Measurements from ENCODE around the gene RNF14. TPM values are rescaled to one million over a fixed set of nuclear protein-coding genes. Genes with fewer than 3 reads are reported as not detected.

RNF14 gene
- total RNA-seq, 1 donor from 2014 or later = 79.4 TPM

DNA sequence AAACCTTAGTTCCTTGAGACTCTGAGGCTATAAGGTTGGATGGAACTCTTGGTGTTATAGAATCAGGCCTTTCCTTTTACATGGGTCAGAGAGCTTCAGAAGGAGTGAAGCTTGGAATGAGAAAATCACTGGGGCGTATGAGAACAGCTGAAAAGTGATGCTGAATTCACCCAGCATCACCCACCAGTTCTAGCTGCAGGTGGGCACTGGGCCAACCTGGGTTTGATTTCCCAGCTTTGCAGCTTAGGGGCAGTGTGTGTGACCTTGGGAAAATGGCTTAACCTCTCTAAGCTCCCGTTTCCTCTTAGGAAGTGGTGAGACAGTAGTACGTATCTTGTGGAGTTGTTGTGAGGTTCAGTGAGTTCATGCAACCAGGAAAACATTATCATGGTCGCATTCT lies 21.6 kb upstream of the RNF14 start:
- no peak for DNase-seq (ENCODE audit: low spot score)

GRCh38 chr5:141948812-141949211 lies 20.1 kb upstream of the RNF14 start:
- no peak for DNase-seq (ENCODE audit: low spot score)

GRCh38 chr5:141949511-141949910 lies 19.4 kb upstream of the RNF14 start:
- no peak for DNase-seq (ENCODE audit: low spot score)

DNA sequence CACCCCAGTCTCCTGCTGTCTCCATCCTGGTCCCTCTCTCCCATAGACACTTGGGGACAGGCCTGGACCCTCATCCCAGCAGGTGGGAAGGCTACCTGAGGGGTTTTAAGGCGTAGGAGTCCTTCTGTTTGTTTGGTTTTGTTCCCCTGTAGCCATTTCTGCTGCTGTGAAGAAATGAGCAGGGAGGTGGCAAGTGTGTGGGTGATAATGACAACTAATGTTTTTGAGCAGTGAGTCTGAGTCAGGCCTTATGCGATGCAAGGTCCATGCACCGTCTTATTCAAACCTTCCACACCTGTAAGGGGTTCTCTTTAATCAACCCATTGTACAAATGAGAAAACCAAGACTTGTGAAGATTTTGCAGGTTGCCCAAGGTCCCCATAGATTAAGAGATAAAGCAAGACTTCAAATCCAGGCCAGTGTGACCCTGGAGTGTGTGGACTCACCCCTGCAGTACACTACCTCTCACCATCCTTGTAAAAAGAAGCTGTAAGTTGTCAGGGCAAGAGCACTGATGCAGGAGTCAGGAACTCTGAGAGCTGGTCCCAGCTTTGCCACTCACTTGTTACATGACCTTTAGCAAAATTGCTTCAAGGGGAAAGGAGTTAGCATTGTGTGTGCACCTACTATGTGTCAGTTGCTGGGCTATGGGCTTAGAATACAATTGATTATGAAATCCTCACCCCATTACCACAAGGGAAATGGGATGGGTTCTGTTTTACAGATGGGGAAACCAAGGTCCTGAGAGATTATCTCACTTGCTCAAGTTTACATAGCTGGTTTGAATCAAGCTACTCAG lies 18.5 kb upstream of the RNF14 start:
- DNase-seq (ENCODE audit: low spot score) = no peak

DNA sequence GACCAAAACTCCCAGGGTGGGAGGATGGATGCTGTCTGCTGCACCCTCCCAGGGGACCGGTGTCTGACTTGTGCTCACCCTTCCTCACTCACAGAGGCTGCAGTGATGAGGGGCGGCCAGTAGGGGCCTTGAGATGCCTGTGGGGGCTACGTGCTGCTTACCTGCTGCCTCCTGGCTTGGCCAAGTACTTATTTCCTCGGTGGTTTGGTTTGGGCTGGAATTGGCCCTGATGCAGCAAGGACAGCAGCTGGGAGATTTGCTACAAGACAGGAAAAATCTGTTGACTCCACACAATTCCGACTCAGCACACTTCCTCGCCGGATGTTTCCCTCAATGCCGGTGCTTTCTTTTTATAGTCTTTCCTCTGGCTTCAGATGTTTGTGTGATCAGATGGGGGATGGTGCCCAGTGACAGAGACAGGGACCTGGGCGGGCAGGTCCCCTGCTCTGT lies 17.5 kb upstream of the RNF14 start:
- no peak for DNase-seq (ENCODE audit: low spot score)

GRCh38 chr5:141952020-141952419 lies 16.9 kb upstream of the RNF14 start:
- DNase-seq (ENCODE audit: low spot score) = no peak

DNA sequence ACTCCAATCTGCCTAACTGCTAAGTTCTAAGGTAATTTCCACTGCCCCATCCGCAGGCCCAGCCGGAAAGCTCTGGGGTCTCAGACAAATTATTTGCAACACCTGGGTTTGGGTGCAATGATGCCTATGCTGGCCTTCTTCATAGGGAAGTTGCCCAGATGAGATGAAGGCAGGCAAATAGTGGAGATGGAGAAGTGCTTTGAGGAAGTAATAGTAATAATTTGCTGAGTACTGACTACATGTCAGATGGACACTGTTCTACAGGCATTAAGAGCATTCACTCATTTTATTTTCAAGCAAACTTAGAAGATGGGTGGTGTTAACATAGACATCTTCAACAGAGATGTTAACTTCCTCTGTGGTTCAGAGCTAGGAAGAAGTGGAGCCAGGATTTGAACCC lies 14.7 kb upstream of the RNF14 start:
- no peak for DNase-seq (ENCODE audit: low spot score)

- no peak for DNase-seq (ENCODE audit: low spot score)
These were observed 11.4 kb upstream of the RNF14 start for GRCh38 chr5:141957367-141957996.

DNA sequence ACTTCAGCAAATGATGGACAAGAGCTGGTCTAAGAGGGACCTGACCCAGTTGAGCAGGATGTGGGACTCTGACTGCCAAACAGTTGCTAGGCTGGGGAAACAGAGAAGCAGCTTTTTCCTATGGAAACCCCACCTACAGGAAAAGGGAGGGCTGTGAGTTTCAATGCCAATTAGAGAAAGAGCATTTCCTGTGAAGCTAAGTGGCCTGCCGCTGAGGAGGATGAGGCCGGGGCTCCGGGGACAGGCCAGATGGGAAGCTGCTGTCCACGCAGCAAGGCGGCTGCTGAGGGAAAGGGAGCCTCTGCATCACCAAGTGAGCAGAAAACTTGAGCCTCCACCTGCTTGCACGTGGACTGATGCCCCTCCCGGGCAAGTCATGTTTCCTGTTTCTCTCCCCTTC lies 10.8 kb upstream of the RNF14 start, which contains the start of gene PCDH12:
Gene PCDH12, minus strand, starts transcription at position 90 of the 400 bp plus-strand sequence. CDS start 351 bp downstream, outside the sequence.
- DNase-seq (ENCODE audit: low spot score) = no peak

DNA sequence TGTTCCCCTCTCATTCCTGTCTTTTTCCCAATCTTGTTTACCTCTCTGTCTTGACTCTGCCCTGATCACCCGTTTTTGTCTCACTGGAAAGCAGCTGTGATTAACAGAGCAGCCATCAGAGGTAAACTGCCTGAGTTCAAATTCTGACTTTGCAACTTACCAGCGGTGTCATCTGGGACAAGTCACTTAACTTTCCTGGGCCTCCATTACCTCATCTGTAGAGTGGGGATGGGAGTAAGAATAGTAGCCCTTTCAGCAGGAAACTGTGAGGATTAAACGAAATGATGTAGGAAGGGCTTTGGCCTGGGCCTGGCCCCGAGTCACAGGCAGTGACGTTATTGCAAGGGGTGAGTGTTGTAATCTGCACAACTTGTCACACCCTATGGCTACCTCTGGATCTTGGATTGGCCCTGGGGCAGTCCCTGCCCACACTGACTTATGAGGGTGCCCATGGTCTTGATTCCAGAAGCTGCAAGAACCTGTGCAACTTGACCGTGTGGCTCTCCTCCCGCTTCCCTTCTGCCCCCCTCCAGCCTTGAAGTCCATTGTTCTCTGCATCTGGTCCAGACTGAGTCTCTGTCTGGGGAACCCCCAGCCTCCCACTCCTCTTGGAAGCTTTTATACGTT lies 10.2 kb upstream of the RNF14 start:
- DNase-seq (ENCODE audit: low spot score) = no peak

GRCh38 chr5:141960018-141960417 lies 8.9 kb upstream of the RNF14 start:
- DNase-seq (ENCODE audit: low spot score) = no peak

DNA sequence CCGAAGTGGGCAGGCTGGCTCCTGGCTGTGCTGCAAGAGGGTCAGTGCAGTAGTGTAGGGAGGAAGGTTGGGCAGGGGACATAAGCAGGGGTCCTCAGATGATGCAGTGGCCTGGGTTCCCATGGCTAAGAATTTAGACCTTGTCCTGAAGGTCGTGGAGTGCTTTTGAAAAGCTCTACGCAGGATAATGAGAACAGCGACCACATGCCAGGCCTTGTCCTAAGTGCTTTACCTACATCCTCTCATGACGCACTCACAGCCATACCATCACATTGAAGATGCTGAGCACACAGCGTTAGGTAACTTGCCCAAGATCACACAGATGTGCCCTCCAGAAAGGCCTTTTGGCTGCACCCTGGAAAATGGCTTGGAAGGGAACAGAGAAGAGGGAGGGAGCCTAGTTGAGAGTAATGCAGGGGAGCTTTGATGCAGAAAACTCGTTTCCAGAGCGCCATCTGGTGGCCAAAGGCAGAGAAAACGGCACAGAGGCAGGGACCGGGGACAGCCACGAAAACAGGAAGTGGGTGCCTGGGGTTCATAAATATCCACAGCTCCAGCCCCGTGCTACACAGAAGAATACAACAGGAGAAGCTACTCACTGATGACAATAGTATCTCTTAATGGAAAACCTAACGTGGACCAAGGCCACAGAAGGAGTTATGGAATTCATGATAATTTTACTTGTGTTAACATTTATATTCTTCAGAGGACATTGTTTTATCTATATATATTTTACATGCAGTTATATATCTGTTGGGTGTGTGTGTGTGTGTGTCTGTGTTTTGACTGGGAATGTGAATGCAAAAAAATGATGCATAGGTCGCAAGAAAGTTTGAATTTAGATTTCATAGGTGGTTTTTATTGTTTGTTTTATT lies 8.2 kb upstream of the RNF14 start:
- DNase-seq (ENCODE audit: low spot score) = no peak

DNA sequence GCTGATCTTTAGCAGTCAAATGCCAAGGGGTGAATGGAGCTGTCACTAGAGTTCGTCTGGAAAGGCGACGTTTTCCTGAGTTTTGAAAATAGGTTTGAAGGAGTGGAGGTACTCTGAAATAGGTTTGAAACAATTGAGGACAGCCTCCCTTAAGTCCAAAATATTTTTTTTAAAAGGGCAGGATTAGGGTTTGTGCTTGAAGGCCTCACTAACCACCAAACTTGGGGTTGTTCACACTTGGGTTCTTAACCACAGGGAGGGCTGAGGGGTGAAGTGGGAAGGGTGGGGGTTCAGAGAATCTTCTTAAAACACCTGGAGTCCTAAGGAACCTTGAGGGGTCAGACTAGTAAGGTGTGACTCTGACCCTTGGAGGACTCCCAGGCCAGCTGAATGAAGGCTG lies 7.4 kb upstream of the RNF14 start:
- no peak for DNase-seq (ENCODE audit: low spot score)

- DNase-seq (ENCODE audit: low spot score) = no peak
These were observed 5.2 kb upstream of the RNF14 start for GRCh38 chr5:141963701-141964100.

- no peak for DNase-seq (ENCODE audit: low spot score)
These were observed 3.8 kb upstream of the RNF14 start for GRCh38 chr5:141965071-141965470.

GRCh38 chr5:141966275-141966962 lies 2.5 kb upstream of the RNF14 start:
- DNase-seq (ENCODE audit: low spot score) = no peak

GRCh38 chr5:141966963-141967333 lies 2.0 kb upstream of the RNF14 start:
- DNase-seq (ENCODE audit: low spot score) = no peak

DNA sequence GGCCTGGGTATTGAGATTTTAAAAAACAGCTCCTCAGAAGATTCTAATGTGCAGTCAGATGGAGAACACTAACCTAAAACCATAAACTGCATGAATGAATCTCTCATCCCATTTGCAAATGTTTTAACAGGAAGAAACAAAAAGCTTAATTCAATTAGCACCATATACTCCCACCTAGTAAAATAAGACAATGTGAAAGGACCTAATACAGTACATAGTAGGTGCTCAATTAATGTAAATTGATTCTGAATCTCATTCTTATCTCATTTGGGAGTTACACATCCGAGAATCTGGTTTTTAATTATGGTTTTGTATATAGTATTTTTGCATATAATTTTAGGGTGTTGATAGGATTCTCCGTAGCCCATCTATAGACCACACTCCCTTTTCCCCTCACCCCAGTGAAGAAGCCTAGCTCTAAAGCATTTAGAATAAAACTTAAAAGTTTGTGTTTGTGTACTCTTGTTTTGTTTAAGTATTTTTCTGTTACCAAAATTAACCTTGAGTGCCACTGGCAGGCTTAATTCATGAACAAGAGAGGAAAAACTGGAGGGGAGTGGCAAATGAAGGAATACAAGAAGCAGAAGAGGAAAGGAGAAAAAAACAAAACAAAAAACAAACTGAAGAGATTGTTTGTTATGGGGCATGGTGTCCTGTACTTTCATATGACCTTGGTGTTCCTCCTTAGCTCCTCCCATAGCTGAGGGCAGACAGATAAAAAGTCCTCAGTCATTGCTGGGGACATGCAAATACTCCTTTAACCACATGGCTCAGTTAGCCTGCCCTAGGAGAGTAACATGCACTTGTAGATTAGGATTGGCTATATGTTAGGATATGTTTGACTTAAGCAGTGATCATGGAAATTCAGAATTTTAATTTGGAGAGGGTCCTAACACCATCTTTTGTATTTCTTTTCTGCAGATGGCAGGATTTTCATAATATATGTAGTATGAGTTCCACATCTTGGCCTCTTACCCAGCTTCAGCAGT lies 1.2 kb downstream of the RNF14 start:
- DNase-seq (ENCODE audit: low spot score) = no peak

DNA sequence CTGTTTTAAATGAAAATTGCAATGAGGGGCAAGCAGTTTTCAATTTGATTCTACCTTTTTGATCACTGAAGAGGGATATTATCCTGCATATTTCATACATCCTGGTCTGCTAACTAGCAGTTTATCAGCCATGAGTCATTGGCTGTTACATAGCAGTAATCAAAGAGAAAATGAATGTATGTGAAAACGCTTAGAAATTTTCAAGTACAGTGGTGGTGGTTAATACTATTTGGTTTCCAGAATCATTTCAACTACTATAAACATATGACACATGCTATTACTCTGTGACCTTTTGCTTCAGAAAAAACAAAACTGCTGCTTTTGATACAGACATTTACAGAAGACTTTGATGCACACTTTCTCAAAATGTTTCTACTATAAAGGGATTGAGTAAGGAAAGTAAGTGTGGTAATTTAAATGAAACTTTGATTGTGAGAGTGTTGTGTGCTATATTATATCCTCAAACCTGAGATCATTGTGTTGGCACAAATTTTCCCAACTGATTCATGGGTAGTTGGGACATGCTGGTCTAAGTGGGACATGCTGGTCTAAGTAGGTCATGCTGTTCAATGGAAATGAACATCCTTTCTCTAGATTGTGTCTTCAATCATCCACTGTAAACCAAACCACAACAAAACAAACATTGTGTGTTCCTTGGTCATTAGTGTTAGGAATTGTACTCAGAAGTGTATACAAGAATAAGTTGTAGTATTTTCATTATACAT lies 5.1 kb downstream of the RNF14 start:
- DNase-seq (ENCODE audit: low spot score) = no peak

Measured in mesenteric fat pad (tissue), 1 donor.